ENCODE data around the gene ARL17B. TPM values are rescaled to one million over a fixed set of nuclear protein-coding genes. Genes with fewer than 3 reads are reported as not detected.

The ARL17B gene
- total and polyA plus RNA-seq, 2 experiments from 2014 or later, result 18.8 to 39.3 TPM

DNA sequence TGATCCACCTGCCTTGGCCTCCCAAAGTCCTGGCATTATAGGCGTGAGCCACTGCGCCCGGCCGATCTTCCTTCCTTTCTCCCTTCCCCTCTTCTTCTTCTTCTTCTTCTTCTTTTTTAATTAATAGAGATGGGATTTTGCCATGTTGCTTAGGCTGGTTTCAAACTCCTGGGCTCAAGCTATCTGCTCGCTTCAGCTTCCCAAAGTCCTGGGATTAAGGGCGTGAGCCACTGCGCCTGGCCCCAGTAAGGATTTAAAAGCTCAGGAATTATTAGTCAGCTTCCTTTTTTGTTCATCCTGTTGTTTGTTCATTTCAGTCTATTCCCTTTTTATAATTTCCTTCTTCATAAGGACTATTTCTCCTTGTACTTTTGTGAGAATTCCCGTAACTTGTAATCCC, 99.3 kb downstream of the ARL17B start:
- peaks cover 59% of the 10 kb centered on the region for H3K27me3 Mint-ChIP-seq (ENCODE audit: insufficient read depth, low read depth, poor library complexity)
- Histone ChIP-seq H3K4me1 (ENCODE audit: insufficient read depth) (peaks cover 9% of the 10 kb centered on the region), H4K20me1 (replicated peaks; ENCODE audit: insufficient read depth) (peaks cover 3% of the 10 kb centered on the region; the same call in 1 of the 2 replicates), H3K4me3 (no peak overlapping the region), H3K36me3 (ENCODE audit: insufficient read depth) (0 out of 2 replicates have a peak, but pooled peaks cover 4% of the 10 kb centered on the region), H3K9me2 (ENCODE audit: insufficient read depth) (no peaks in the 10 kb centered on the region), H3F3A (replicated peaks; ENCODE audit: low read depth) (peaks cover 25% of the 10 kb centered on the region), H3K4me2 (no peak overlapping the region), H3K27me3 (ENCODE audit: insufficient read depth) (peaks cover 81% of the 10 kb centered on the region), H3K27ac (ENCODE audit: low read depth) (no peak overlapping the region), H2AFZ (no peak overlapping the region), H3K79me2 (replicated peaks; ENCODE audit: insufficient read depth) (no peaks in the 10 kb centered on the region)
- TF ChIP-seq CREB1 (CRISPR knock-in tag; IDR thresholded peaks at IDR 0.05; ENCODE audit: low read depth) (no peak), EZH2phosphoT487 (IDR thresholded peaks at IDR 0.05; ENCODE audit: unreplicated experiment) (no peak), ZNF114 (CRISPR knock-in tag; IDR thresholded peaks at IDR 0.05) (no peak), JUNB (IDR thresholded peaks at IDR 0.05; ENCODE audit: unreplicated experiment) (no peak), ZNF331 (CRISPR knock-in tag; IDR thresholded peaks at IDR 0.05; ENCODE audit: low read depth) (no peak), EZH2 (IDR thresholded peaks at IDR 0.05; ENCODE audit: low read depth, unreplicated experiment) (no peak), POLR2AphosphoS5 (IDR thresholded peaks at IDR 0.05; ENCODE audit: low read depth) (no peak), STAT1 (IDR thresholded peaks at IDR 0.05; ENCODE audit: unreplicated experiment) (no peak), NANOG (IDR thresholded peaks at IDR 0.05; ENCODE audit: borderline replicate concordance) (no peak)
- TF ChIP-seq, protein P1, sequence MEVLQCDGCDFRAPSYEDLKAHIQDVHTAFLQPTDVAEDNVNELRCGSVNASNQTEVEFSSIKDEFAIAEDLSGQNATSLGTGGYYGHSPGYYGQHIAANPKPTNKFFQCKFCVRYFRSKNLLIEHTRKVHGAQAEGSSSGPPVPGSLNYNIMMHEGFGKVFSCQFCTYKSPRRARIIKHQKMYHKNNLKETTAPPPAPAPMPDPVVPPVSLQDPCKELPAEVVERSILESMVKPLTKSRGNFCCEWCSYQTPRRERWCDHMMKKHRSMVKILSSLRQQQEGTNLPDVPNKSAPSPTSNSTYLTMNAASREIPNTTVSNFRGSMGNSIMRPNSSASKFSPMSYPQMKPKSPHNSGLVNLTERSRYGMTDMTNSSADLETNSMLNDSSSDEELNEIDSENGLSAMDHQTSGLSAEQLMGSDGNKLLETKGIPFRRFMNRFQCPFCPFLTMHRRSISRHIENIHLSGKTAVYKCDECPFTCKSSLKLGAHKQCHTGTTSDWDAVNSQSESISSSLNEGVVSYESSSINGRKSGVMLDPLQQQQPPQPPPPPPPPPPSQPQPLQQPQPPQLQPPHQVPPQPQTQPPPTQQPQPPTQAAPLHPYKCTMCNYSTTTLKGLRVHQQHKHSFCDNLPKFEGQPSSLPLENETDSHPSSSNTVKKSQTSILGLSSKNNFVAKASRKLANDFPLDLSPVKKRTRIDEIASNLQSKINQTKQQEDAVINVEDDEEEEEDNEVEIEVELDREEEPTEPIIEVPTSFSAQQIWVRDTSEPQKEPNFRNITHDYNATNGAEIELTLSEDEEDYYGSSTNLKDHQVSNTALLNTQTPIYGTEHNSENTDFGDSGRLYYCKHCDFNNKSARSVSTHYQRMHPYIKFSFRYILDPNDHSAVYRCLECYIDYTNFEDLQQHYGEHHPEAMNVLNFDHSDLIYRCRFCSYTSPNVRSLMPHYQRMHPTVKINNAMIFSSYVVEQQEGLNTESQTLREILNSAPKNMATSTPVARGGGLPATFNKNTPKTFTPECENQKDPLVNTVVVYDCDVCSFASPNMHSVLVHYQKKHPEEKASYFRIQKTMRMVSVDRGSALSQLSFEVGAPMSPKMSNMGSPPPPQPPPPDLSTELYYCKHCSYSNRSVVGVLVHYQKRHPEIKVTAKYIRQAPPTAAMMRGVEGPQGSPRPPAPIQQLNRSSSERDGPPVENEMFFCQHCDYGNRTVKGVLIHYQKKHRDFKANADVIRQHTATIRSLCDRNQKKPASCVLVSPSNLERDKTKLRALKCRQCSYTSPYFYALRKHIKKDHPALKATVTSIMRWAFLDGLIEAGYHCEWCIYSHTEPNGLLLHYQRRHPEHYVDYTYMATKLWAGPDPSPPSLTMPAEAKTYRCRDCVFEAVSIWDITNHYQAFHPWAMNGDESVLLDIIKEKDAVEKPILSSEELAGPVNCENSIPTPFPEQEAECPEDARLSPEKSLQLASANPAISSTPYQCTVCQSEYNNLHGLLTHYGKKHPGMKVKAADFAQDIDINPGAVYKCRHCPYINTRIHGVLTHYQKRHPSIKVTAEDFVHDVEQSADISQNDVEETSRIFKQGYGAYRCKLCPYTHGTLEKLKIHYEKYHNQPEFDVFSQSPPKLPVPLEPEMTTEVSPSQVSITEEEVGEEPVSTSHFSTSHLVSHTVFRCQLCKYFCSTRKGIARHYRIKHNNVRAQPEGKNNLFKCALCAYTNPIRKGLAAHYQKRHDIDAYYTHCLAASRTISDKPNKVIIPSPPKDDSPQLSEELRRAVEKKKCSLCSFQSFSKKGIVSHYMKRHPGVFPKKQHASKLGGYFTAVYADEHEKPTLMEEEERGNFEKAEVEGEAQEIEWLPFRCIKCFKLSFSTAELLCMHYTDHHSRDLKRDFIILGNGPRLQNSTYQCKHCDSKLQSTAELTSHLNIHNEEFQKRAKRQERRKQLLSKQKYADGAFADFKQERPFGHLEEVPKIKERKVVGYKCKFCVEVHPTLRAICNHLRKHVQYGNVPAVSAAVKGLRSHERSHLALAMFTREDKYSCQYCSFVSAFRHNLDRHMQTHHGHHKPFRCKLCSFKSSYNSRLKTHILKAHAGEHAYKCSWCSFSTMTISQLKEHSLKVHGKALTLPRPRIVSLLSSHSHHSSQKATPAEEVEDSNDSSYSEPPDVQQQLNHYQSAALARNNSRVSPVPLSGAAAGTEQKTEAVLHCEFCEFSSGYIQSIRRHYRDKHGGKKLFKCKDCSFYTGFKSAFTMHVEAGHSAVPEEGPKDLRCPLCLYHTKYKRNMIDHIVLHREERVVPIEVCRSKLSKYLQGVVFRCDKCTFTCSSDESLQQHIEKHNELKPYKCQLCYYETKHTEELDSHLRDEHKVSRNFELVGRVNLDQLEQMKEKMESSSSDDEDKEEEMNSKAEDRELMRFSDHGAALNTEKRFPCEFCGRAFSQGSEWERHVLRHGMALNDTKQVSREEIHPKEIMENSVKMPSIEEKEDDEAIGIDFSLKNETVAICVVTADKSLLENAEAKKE (CRISPR knock-in tag; IDR thresholded peaks at IDR 0.05), result no peak
- TF ChIP-seq, protein P2, sequence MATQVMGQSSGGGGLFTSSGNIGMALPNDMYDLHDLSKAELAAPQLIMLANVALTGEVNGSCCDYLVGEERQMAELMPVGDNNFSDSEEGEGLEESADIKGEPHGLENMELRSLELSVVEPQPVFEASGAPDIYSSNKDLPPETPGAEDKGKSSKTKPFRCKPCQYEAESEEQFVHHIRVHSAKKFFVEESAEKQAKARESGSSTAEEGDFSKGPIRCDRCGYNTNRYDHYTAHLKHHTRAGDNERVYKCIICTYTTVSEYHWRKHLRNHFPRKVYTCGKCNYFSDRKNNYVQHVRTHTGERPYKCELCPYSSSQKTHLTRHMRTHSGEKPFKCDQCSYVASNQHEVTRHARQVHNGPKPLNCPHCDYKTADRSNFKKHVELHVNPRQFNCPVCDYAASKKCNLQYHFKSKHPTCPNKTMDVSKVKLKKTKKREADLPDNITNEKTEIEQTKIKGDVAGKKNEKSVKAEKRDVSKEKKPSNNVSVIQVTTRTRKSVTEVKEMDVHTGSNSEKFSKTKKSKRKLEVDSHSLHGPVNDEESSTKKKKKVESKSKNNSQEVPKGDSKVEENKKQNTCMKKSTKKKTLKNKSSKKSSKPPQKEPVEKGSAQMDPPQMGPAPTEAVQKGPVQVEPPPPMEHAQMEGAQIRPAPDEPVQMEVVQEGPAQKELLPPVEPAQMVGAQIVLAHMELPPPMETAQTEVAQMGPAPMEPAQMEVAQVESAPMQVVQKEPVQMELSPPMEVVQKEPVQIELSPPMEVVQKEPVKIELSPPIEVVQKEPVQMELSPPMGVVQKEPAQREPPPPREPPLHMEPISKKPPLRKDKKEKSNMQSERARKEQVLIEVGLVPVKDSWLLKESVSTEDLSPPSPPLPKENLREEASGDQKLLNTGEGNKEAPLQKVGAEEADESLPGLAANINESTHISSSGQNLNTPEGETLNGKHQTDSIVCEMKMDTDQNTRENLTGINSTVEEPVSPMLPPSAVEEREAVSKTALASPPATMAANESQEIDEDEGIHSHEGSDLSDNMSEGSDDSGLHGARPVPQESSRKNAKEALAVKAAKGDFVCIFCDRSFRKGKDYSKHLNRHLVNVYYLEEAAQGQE (IDR thresholded peaks at IDR 0.05; ENCODE audit: unreplicated experiment), result no peak
- TF ChIP-seq, protein P3, sequence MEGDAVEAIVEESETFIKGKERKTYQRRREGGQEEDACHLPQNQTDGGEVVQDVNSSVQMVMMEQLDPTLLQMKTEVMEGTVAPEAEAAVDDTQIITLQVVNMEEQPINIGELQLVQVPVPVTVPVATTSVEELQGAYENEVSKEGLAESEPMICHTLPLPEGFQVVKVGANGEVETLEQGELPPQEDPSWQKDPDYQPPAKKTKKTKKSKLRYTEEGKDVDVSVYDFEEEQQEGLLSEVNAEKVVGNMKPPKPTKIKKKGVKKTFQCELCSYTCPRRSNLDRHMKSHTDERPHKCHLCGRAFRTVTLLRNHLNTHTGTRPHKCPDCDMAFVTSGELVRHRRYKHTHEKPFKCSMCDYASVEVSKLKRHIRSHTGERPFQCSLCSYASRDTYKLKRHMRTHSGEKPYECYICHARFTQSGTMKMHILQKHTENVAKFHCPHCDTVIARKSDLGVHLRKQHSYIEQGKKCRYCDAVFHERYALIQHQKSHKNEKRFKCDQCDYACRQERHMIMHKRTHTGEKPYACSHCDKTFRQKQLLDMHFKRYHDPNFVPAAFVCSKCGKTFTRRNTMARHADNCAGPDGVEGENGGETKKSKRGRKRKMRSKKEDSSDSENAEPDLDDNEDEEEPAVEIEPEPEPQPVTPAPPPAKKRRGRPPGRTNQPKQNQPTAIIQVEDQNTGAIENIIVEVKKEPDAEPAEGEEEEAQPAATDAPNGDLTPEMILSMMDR (conservative IDR thresholded peaks at IDR 0.05; ENCODE audit: low read depth in 2 of 2), result no peak
- TF ChIP-seq, protein P4, sequence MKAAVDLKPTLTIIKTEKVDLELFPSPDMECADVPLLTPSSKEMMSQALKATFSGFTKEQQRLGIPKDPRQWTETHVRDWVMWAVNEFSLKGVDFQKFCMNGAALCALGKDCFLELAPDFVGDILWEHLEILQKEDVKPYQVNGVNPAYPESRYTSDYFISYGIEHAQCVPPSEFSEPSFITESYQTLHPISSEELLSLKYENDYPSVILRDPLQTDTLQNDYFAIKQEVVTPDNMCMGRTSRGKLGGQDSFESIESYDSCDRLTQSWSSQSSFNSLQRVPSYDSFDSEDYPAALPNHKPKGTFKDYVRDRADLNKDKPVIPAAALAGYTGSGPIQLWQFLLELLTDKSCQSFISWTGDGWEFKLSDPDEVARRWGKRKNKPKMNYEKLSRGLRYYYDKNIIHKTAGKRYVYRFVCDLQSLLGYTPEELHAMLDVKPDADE (IDR thresholded peaks at IDR 0.05), result no peak
- H3K9me3 Mint-ChIP-seq, result peaks cover 4% of the 10 kb centered on the region; the same call in 1 of the 3 replicates
- H3K4me3 Mint-ChIP-seq, result no peak overlapping the region; the same call in 2 of the 3 replicates
- DNase-seq (ENCODE audit: low spot score) (no peak), ATAC-seq (no peak)
- H3K36me3 Mint-ChIP-seq (ENCODE audit: low read depth), result peaks cover 7% of the 10 kb centered on the region
- peaks cover 8% of the 10 kb centered on the region for H3K4me1 Mint-ChIP-seq
- H3K27ac Mint-ChIP-seq, result no peak overlapping the region

Data from GM23338 (cell line).